HG03469 (cell line): ENCODE measurements around the gene U2SURP.

Experiments
- ATAC-seq: cut with Tn5 transposase; IDR thresholded peaks from one replicate; pipeline ENCODE4 v1.9.1; 2021; ENCODE audit warnings: mild to moderate bottlenecking, moderate library complexity, moderate number of reproducible peaks; ENCODE audit not compliant: unreplicated experiment

Gene U2SURP

DNA sequence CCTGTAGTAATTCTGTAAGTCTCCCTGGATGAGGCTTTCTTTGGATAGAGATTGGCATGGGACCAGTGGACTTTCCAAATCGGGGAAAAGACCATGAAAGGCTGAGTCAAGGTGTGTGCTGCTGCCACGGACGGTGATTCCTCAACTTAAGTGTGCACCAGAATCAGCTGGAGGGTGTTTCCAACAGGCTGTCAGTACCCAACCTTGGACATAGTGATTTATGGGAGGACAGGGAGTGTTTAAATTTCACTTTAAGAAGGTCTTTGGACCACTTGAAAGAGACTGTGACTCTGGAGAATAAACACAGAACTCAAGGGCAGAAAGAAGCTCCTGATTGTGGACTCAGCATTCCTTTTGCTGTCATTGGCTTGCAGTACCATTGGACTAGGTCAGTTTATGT lies 97.8 kb downstream of the U2SURP start:
- no peak for ATAC-seq

DNA sequence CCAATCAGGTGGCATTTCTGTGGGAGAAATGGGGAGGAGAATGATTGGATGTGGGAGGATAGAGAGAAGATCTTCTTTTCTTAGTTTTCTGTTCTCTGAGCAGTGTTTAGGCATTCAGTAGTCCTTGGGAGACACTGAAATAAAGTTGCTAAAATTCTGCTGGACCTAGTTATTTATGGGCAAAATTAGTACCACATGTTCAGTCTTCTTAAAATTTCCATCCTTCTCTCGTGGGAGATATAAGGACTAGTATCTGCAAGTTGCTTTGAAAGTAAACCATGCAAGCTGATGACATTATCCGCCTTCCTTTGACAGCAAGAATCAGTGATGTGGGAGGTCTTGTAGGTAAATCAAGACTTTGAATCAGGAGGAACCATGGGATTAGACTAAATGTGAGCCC lies 98.3 kb downstream of the U2SURP start:
- ATAC-seq, result no peak

DNA sequence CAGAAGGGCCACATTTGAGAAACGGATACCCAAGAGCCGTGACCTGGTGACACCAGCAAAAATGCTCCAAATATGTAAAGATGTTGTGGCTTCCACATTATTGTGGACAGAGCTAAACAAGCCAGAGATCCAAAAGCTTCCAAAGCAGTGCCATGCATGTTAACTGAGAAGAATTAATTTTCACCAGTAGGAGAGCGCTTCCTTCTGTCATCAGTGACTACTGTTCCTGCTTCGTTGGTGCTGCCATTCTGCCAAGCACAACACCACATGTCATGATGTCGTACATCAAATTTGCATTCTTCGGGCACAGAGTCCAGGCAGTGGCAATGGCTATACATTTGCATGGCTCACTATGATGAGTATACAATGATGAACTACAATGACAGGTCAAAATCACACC lies 99.1 kb downstream of the U2SURP start:
- no peak for ATAC-seq

DNA sequence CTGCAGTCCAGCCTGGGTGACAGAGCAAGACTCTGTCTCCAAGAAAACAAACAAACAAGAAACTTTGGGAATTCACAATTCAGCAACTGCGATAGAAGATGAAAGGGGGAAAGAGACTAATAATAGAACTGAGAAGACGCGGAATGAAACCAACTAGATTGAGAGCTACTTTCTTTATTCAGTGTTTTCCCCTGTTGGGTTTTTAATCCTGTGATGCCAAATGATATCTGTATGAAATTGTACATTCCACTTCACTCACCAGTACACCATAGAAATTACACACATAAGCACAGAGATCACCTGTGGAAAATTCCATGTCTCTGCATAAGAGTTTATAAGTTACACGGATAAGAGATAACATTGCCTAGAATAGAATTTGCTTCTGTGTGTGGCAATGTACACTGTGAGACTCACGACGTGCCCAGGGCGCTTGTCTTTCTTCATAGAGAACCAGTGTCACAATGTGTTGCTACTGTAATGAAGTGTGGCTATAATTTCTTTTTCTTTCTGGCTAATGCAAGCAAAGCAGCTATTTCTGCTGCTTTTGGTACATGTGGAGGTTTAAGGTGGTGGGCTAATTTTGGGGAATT lies 100.5 kb downstream of the U2SURP start:
- ATAC-seq, result no peak

DNA sequence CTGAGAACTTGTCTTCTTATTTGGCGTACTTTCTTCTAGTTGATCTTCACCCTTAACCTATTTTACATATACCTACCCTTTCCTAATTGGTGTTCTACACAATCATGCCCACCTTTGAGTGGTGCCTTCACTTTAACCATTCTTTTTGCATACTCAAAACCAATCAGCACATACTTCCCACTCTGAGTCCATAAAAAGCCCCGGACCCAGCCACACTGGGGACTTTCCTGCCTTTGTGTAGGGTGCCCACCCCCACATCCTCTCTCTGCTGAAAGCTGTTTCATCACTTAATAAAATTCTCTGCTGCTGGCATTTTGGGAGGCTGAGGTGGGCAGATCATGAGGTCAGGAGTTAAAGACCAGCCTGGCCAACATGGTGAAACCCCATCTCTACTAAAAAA lies 102.3 kb downstream of the U2SURP start:
- ATAC-seq, result no peak

DNA sequence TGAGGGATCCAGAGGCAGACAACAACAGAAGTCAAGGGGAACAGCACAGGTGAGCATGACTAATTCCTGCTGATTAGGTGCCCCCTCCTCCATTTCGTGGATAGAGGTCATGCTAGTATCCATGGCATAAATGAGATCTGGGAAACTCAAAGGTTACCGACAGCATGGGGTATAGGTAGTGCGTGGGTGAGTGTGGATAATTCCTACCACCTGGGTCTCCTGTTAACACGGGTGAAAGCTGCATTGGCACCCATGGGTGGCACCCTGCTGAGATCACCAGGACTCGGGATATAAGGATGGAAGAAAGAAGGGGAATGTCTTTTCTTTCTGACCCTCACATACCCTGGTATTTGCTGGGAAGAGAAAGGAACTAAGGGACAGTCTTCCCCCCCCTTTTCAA lies 103.8 kb downstream of the U2SURP start:
- no peak for ATAC-seq

DNA sequence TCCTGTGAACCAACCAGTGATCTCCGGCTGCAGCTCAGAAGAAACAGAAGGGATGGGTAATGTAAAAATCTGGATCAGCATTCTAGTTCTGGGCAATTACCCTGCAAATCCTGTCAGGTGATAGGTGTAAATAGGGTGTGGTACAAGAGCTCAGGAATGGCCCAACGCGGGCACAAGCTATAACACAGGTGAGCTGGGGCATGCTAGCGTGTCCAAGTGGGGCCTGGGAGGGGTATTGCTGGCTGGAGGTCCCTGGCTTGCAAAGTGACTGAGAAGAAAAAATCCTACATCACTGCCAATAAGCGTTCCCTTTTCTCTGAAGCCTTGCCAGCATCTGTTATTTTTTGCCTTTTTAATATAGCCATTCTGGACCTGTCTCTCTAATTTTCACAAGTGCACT lies 108.5 kb downstream of the U2SURP start:
- ATAC-seq, result no peak
